T-helper 2 cell (primary cell): ENCODE measurements around the gene TMA7.
"Not testable (repeated sequence)": the region's sequence is repeated elsewhere in the genome, so short reads cannot be mapped to it uniquely, and the experiment has no call there.

ENCODE experiments used
- DNase-seq, 5 experiments: peaks; one replicate each; pipeline versions ENCODE4 v3.0.0 to v3.0.0-alpha.2; 2012 to 2022

The TMA7 gene

DNA sequence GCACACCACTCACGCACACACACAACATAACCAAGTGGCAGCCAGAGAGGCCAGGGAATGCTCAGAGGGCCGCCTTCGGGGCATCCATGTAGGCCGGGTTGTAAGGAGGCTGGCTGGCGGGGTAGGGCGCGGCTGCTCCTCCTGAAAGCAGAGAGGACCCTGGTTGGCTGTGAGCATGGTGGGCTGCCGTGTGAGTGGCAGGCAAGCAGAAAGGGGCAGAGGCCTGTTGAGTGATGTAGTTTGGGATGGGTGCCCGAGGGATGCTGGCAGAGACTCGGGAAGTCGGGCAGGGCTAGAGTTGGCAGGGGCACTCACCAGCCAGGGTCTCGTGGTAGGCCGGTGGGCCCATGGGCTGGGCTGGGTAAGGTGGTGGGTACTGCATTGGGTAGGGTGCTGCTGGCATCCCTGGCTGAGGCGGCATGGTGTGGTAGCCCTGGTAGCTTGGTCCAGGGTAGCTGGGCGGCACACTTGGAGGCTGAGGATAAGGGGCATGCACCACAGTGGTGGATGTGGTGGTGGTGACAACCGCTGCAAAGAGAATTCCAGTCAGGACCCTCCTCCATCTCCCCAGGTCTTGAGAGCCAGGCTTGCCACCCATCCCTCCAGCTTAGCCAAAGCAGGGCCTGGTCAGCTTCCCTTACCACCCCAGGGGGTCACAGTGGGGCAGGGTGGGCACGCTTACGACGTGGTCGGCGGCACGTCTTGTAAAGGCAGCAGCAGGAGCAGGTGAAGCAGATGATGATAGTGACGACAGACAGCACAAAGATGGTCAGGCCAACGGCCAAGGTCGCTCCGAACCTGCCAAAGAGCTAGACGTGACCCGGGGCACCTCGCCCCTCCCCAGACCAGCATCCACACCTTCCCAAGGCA lies 29.2 kb downstream of the TMA7 start:
- DNase-seq = no peak

DNA sequence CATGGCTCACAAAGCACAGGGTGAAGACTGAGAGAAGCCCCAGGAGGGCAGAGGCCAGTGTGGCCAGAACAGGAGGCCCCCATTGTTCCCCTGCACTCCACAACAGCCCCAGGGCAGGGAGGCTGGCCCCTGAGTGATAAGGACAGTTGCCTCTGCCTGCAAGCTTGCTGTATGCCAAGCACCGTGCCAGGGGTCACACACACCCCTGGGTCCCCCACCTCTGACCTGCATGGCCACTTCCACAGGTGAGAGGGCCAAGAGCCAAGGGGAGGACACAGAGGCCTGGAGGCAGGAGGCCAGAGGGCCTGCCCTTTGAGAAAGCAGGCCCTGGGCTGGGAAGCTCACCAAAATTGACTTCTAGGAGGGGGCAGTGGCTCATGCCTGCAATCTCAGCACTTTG lies 30.2 kb downstream of the TMA7 start:
- DNase-seq = no peak

DNA sequence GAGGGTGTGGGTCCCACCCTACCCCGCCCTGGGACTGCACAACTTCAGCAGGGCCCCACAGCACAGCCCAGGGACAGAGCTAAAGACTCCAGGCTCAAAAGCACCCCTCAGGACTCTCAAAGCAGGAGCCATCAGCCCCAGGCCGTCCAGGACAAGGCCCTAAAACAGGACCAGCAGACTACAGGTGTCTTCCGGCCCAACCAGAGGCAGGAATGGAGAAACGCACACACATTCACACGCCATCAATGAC lies 32.5 kb downstream of the TMA7 start:
- no peak for DNase-seq

DNA sequence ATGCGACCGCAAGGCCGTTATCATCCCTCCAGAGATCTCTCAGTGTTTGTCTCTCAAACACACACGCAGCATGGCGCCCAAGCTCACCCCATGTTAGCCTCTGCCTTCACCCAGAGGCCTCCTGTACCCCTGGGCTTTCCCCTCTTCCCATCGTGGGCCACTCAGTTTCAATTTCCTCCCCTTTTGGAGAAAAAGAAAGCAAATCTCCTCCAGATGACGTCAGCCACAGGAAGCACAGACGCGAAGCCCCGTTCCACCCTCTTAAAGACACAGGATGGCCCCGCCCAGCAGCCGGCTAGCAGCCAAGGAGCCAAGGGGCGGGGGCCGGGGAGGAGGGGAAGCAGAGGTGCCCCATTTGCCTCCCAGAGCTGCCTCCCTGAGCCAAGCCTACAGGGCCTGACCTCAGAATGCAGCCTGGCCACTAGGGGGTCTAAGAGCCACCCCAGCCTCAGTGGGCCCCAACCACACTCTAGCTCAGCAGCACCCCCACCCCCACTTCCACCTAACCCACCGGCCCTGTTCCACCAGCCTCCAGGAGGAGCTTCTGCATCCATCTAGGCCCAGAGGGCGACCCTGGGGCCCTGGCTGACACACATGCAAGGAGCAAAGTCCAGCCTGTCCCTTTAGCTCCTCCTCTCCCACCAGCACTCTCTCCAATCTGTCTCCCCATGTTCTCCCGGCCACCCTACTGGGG lies 33.0 kb downstream of the TMA7 start:
- DNase-seq = peak; percentile 84 to 98 (median 91)

DNA sequence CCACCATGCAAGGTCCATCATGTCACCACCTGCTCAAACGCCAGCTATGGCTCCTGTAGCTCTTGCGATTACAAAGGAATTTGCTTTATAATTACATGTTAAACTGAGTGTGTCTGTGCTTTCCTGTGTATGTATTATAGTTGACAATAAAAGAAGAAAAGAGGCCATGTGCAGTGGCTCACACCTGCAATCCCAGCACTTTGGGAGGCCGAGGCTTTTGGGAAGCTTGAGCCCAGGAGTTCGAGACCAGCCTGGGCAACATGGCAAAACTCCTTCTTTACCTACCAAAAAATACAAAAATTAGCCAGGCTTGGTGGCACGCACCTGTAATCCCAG lies 33.5 kb downstream of the TMA7 start:
- no peak for DNase-seq

DNA sequence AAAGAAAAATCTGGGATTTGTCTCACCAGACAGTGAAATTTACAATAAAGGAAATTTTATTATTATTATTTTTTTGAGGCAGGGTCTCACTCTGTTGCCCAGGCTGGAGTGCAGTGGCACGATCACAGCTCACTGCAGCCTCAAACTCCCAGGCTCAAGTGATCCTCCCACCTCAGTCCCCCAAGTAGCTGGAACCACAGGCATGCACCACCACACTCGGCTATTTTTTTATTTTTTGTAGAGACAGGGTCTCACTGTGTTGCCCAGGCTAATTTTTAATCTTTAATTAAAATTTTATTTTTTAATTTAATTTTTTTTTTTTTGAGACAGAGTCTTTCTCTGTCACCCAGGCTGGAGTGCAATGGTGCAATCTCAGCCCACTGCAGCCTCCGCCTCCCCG lies 34.0 kb downstream of the TMA7 start:
- DNase-seq = not testable (repeated sequence)

DNA sequence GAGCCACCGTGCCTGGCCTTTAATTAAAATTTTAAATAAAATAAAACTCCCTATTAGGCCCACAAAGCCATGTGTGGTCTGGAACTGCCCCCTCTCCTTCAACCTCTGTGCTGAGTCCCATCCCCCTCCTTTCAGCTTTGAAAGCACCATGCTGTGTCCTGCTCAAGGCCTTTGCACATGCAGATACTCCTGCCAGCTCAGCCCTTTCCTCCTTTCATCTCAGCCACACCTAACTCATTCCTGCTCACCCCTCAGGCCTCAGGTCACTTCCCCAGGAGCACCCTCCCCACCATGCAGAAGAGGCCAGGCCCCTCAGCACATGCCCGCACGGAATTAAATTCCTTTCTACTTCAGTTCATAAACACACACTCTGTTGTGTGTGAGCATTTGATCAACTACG lies 34.6 kb downstream of the TMA7 start:
- no peak for DNase-seq

DNA sequence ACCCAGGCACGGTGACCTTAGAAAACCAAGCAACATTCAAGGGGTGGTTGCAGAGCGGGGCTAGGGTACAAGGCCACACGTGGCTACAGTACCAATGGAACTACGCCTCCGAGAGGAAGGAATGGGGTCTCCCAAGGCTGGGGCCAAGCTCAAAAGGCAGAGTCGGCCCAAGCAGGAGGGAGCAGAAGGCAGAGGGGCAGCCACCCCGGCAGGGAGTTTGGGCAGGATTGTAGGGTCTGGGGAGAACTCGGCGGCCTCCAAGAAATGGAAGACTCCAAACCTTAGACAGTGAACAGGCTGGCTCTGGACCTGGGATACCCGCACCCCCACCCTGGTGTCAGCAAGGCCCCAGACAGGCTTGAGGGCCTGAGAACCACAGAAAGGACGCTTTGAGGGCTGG lies 35.1 kb downstream of the TMA7 start:
- no peak for DNase-seq

DNA sequence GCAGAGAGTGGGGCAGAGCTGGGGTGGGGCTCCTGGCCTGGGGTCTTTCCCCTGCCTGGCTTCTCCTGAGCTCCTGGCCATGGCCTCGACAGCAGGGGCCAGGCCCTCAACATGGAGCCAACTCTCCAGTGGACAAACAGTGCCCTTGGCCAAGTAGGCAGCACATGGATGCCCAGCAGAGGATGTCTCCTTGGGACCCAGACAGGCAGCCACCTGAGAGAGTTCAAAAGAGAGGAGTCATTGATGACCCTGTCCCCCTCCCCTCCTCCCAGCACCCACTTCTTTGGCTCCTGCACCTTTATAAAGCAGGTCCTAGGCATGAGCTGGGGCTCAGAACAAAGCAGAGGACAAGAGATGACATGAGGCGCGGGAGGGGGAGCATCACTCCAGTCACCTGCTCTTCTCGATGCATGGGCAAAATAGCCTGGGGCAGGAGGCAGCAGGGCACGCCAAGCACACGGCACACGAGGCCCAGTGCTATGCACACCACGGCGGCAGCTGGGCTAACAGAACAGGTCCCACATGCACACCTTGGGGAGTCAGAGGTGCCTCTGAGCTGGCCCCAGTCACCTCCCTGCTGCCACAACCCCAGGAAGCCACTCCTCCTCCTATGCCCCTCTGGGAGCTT lies 36.5 kb downstream of the TMA7 start:
- DNase-seq = no peak

DNA sequence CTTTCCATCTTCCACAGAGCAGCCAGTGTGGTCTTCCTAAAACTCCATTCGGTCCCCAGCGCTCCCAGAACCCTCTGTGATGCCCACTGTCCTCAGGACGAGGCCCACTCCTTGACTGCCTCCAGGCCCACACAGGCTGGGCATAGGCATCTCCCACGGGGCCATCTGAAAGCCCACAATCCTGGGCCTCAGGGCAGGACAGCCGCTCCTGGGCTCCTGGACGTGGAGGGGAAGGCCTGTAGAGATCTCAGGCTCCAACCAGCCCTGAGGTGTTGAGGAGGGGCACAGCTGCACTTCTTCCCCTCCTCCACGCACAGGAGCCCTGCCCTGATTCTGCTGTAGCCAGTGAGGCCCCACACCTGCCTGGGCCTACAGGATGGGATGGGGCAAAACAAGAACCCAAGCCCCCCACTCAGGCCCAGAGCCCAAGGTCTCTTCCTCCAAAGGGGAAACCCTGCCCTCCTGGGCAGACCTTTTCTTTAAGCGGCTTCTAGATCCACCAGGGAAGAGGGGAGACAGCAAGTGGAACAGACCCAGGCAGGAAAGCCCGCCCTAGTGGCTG lies 38.0 kb downstream of the TMA7 start:
- no peak for DNase-seq

DNA sequence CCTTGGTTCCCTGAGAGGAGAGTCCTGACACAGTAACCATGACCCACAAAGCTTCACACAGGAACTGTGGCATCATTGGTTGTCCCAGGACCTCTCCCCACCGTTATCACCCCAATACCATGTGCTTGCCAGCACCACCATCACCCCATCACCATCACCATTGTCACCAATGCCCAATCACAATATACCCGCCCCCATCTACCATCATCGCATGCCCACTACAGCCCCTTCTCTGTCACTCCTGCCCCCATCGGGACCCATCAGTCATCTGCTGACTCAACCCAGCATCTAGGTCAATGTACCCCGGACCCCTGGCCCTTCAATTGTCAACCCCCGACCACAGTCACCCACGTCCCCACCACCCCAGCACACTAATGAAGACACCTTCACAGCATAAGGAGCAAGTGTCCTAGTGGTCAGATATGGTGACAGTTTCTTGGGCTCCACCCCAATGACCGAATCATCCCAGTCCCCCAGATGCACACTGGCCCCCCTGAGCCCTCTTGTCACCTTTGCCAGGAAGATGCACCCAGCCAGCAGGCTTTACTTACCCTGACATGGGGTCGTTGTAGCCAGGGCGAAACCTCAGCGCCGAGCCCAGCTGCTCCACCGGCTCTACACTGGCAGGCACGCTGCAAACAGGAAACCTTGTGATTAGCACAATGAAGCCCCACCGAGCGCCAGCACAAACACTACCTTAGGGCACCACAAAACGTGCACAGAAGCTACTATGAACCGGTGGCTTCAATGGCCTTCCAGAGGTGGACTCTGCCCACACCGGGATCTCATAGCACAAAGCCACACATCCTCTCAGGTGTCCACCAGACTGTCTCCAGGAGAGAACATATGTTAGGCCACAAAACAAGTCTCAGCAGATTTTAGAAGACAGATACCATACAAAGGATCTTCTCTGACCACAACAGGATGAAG lies 38.8 kb downstream of the TMA7 start:
- DNase-seq = peak in 3 of 5 experiments; percentile 47 to 93 (median 81)

DNA sequence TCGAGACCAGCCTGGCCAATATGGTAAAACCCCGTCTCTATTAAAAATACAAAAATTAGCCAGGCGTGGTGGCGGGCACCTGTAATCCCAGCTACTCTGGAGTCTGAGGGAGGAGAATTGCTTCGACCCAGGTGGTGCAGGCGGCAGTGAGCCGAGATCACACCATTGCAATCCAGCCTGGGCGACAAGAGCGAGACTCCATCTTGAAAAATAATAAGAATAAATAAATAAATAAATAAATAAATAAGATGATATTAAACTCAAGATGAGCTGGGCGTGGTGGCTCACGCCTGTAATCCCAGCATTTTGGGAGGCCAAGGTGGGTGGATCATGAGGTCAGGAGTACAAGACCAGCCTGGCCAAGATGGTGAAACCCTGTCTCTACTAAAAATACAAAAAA lies 40.8 kb downstream of the TMA7 start:
- not testable (repeated sequence) for DNase-seq

DNA sequence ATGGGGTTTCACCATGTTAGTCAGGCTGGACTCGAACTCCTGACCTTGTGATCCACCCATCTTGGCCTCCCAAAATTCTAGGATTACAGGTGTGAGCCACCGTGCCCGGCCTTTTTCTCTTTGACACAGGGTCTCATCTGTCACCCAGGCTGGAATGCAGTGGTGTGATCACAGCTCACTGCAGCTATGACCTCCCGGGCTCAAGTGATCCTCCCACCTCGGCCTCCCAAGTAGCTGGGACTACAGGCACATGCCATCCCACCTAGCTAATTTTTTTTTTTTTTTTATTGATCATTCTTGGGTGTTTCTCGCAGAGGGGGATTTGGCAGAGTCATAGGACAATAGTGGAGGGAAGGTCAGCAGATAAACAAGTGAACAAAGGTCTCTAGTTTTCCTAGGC lies 42.8 kb downstream of the TMA7 start:
- not testable (repeated sequence) for DNase-seq

DNA sequence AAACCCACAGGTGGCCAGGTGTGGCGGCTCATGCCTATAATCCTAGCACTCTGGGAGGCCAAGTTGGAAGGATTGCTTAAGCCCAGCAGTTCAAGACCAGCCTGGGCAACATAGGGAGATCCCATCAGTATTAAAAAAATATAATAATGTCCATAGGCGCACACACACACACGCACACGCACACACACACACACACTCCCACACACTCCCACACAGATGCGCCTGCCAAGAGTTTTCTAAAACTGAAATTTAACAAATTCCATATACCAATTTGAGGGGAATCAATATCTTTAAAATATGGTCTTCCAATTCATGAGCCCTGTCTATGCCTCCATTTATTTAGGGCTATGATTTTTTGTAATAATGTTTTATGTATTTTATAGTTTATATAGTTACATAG lies 46.9 kb downstream of the TMA7 start:
- DNase-seq = no peak

DNA sequence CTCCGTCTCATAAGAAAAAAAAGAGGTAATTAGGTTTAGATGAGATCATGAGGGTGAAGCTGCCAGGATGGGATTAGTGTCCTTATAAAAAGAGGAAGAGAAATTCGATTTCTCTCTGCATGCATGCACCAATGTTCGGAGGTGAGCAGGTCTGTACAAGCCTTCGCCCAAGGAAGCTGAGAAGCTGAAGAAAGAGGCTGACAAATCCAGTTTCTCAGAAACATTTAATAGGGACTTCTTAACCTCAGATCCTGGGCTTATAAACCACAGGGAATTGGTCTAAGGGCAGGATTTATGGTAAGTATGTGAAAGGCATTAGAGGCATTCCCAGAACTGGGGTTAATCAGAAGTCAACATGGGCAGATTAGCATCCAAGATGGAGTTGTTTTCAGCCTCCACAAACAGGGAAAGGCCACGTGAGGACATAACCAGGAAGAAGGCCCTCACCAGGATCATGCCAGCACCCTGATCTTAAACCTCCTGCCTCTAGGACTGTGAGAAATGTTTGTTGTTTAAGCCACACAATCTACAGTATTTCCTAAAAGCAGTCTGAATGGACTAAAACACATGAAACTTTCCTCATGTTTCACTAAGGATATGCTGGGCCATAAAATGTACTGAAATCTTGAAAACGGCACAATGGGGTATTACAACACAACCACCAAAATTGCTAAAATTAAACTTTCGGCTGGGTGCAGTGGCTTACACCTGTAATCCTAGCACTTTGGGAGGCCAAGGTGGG lies 52.6 kb downstream of the TMA7 start:
- DNase-seq = no peak

DNA sequence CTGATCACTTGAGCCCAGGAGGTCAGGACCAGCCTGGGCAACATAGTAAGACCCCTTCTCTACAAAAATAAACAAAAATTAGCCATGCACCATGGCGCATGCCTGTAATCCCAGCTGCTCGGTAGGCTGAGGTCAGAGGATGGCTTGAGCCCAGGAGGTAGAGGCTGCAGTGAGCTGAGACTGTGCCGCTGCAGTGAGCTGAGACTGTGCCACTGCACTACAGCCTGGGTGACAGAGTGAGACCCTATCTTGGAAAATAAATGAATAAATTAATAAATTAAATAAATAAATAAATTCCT lies 53.1 kb downstream of the TMA7 start:
- DNase-seq = no peak
